GM19035 (cell line): ENCODE measurements around the gene S100A5.
A peak's percentile ranks its signal among the peaks of the same experiment; 100 is the strongest.

Source experiments
- ATAC-seq: cut with Tn5 transposase; IDR thresholded peaks from one replicate; pipeline ENCODE4 v1.9.1; 2021; ENCODE audit not compliant: unreplicated experiment

S100A5 gene

DNA sequence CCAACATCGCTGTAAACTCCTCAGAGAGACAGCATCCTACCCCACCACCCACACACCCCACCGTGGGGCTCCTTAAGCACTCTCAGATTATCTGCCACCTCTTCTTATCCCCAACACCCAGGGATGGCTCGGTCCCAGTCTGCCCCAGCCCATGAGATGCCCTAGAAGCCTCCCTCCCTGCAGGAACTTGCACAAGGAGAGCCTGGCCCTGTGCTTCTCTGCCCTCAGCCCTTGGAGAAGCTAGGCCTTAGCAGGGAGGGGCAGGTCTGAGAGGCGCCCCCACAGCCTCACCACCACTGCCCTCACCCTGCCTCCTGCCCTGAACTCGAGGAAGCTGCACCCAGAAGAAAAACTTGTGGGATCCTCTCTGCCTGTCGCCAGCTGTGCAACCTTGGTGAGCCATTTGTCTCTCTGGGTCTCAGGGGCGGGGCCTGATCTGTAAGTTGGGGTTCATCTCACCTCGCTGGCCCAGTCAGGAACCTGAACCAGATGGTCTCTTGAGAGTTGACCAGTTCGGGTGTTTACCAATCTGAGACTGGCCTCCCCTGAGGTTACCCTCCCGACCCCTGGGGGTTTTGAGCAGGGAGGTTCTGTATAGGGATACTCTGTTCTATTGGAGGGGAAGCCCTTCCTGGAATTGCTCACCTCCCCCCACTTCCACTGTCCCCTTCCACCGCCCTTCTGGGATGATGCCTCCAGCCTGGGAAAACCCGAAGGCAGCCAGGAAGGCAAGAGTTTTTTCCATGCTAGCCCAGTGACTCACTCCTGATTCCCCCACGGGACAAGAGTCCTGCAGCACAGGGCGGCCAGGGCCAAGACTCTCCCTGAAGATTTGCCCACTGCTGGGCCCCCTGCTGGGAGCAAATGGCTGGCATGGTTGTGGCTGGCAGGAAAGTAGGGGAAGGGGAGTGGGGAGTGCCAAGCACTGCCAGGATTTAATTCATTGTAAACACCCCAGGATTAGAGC lies 8.3 kb upstream of the S100A5 start, which contains the start of gene S100A3:
Gene S100A3 (minus strand): TSS at position 537 of the 967 bp plus-strand sequence. CDS start 773 bp downstream, outside the sequence.
- ATAC-seq, result no peak

- ATAC-seq, result no peak
Observed at GRCh38 chr1:153547560-153548551, 7.1 kb upstream of the S100A5 start.

DNA sequence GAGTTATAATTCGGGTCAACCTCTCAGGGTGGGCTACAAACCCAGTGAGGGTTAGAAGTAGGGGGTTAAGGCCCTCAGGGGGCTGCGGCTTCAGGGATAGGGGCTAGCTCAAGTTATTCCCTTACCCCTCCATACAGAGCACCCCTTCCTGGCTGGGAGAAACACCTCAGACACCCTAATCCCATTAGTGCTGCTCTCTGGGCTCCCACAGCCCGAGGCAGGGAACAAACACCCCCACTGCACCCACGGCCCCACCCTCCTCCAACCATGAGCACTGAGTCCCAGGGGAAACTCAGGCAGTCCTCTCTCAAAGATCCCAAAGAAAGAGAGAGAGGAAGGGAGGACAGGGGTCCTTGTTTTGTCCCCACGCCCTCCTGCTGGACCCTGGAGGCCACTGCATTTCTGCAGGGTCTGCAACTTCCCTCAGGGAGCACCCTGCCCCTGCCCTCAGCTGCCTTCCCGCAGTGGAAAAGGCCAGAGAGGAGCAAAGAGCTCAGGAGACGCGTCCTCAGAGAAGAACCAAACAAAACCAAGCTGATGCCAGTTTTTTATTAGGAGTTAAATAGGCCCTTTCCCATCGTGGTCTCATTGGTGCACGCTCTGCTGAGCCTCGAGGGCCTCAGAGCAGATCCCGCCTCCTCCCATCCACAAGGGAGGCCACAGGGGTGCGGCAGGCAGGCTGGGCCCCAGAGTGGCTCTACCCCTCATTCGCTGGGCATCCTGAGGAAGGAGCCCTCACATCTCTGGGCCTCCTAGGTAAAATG lies 6.2 kb upstream of the S100A5 start:
- ATAC-seq, result no peak

DNA sequence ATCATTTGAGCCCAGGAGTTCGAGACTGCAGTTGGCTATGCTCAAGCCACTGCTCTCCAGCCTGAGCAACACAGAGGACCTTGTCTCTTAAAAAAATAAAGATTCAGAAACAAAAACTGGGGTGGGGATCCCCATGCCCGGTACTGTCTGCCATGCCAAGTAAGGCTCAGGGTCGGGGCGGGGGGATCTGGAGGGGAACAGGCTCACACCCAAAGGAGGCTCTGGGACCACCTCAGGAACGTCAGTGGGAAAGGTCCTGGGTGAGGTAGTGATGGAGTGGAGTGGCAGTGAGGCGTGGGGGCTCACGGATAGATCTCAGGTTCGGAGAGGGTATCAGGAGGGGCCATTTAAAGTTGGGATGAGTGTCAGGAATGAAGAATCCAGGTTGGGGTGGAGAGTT lies 5.6 kb upstream of the S100A5 start:
- no peak for ATAC-seq

GRCh38 chr1:153545067-153546055 lies 4.6 kb upstream of the S100A5 start, which contains the start of gene S100A4:
Gene S100A4, minus strand, starts transcription at chr1:153545806. Its CDS starts 1,012 bp downstream, at chr1:153544794.
- no peak for ATAC-seq

DNA sequence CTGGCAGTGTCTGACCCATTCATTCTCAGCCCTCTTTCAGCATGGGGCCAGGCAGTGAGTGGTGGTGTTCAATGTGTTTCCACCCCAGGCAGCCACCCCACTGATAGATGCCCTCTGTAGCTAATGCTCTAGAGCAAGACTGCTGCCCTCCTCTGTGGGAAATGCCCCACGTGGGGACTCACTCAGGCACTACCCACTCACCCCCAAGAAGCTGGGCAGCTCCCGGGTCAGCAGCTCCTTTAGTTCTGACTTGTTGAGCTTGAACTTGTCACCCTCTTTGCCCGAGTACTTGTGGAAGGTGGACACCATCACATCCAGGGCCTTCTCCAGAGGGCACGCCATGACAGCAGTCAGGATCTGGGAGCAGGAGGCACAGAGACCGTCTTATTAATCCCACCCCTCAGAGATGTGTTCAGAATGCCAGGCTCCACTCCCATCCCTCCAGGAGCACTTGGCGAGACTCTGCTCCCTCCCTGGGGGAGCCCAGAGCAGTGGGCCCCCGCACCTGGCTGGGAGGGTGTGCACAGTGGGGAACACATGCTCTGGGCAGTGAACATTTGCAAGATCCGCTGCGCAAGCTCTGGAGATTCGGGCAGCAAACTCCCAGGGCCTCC lies 3.8 kb upstream of the S100A5 start:
- ATAC-seq, result no peak

- no peak for ATAC-seq
Observed at GRCh38 chr1:153543736-153544135, 3.0 kb upstream of the S100A5 start.

DNA sequence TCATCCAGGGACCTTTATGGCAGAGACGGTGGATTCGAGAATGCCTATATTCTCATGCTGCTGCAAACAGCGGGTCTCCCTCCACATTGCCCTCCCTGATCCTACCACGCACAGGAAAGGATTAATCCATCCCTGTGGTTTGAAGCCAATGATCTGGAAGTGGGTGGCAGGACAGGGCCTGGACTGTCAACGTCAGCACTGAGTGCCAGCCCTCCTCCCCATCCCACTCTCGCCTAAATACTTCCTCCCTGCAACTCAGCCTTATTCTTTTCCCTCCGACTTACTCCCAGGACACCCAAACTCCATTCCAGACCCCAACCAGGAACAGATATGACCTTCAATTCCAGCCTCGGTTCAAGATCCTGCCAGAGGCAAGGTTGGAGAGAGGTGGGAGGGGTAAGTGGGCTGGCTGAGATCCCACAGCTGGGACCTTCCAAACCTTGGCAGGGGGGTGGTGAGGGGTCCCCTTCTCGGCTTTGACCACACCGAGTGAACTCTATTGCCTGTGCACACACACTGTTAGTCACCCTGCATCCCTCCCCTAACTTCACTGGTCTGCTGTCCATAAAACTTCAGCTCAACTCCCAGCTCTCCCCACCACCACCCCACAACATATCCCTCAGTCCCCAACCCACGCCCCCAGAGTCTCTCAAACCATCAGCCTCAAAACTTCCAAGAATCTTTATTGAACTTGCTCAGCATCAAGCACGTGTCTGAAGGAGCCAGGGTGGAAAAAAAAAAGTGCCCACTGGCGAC lies 2.4 kb upstream of the S100A5 start:
- no peak for ATAC-seq

DNA sequence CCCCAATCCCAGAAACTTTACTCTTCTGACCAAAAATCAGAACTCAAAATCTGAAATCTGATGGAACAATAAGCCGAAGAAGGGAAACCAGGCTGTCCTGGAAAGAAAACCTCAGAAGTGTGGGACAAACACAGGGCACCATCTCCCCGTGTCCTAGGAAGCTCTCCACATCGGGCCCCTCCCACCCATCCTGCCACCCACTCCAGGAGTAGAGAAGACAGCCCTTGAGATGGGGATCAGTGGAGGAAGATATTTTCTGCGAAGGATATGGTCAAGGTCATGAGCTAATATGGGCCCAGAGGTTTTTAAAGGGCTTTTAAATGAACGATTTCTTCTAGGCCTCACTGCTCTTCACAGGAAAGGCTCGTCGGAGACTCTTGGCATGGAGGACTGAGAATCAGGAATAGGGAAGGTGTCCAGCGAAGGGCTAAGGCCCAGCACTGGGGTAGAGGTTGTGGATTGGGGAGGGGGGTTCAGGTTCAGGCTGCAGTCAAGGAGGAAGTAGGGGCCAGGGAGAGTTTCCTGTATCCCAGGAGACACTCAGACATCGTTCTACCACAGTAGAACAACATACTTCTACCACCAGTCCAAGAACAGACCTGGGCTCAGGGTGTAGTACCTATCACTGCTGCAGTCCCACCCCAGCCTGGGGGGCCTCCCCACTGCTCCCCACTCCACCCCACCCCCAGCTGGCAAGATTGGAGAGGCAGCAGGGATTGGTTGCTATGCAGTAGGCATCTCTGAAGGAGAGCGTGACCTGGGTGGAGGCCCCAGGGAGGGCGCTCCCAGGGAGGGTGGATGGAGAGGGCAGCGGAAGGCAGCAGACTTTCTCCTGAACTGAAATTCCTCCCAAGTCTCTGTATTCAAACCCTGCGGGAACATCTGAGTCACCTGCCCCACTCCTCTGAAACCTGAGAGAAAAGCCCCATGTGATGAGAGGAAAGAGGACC lies 1.2 kb upstream of the S100A5 start:
- no peak for ATAC-seq

DNA sequence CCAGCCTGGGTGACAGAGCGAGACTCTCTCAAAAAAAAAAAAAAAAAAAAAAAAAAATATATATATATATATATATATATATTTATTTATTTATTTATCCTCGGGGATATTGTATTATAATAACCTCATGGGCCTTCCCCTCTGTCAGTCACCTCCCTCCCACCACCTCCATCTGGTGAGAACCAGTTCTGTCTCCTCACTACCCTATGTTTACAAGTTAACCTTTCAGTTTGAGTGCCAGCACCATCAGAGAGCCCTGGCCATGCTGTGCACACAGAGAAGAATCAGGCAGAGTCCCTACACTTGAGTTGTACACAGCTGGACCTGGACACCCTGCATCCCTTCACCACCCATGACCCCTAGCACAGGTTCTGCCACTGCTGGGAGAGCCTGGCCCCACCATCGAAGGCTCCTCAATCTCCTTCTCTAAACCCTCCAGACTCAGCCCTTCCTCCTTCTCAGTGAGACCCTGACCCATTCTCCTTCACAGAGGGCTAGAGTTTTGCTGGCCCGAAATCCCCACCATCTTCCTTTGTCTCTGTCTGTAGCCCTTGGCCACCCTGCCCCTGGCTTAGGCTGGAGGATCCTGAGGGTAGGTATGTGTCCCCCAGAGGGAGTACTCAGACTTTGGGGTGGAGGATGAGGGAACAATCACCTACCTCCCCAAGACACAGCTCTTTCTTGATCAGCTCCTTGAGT lies 1.2 kb downstream of the S100A5 start:
- ATAC-seq, result no peak

- no peak for ATAC-seq
Observed at GRCh38 chr1:153538315-153538821, 2.4 kb downstream of the S100A5 start.

GRCh38 chr1:153537376-153537730 lies 3.4 kb downstream of the S100A5 start:
- ATAC-seq, result no peak

DNA sequence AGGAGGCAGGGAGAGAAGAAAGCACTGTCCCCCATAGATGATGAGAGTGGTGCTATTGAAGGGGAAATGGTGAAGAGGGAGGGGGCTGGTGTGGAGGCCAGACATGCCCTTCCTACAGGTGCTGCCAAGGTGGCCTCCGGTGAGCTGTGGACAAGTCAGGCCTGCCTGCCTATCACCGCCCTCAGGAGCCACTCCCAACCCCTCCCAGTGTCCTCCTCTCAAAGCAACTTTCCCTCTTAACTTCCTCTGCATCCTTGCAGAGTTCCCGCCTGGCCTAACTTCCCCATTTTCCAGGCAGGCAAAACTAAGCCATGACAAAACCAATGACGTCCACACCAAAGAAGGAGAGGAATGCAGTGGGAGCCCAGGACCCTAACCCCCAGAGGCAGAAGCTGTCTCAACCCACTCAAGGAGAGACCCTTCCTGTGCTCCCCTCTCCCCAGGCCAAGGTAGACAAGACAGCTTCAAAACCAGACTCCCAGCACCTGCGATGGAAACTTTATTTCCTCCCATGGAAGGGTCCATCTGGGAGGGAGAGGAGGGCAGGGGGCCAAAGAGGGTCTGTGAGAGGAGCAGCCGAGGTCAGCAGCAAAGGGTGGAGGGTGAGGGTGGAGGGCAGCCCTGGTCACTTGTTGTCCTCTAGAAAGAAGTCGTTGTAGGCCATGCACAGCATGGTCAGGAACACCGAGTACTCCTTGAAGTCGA lies 3.9 kb downstream of the S100A5 start:
- no peak for ATAC-seq

- peak; percentile 49 for ATAC-seq
Observed at GRCh38 chr1:153536012-153536670, 4.6 kb downstream of the S100A5 start.
